SK-N-MC (cell line): Measurements from ENCODE around the gene PYY.

Experiments
- EZH2 ChIP-seq: fragments of 200-600 bp; sonication (generic); IDR thresholded peaks from one replicate; pipeline ENCODE4 v1.6.1; 2017; ENCODE audit warnings: antibody characterized with exemption
- POLR2AphosphoS5 ChIP-seq: IDR thresholded peaks from 2 replicates; pipeline ENCODE4 v1.6.1; 2012; ENCODE audit warnings: mild to moderate bottlenecking, low read depth, low read length, borderline replicate concordance

GRCh38 chr17:43932357-43932756, 21.4 kb downstream of the PYY start:
- TF ChIP-seq EZH2: no peak
- no peak for TF ChIP-seq POLR2AphosphoS5
